ENCODE measurements around the gene MMAB. TPM values are rescaled to one million over a fixed set of nuclear protein-coding genes. Genes with fewer than 3 reads are reported as not detected.
A peak's percentile ranks its signal among the peaks of the same experiment; 100 is the strongest.

MMAB gene
- total RNA-seq, 1 donor from 2014 or later = 24.7 TPM

- Histone ChIP-seq H3K4me3 (no peak overlapping the region), H3K27ac (no peak overlapping the region), H3K36me3 (no peaks in the 10 kb centered on the region), H3K4me2 (no peak overlapping the region), H4K20me1 (ENCODE audit: low read depth) (no peaks in the 10 kb centered on the region), H3K9ac (no peak overlapping the region), H3K27me3 (no peaks in the 10 kb centered on the region), H3K4me1 (no peaks in the 10 kb centered on the region), H3K9me3 (ENCODE audit: low read depth) (no peaks in the 10 kb centered on the region), H2AFZ (replicated peaks) (no peak overlapping the region), H3F3A (ENCODE audit: low read depth) (no peaks in the 10 kb centered on the region), H3K79me2 (ENCODE audit: low read depth) (no peaks in the 10 kb centered on the region)
- Mint-ChIP-seq H3K9me3 (no peaks in the 10 kb centered on the region), H3K27me3 (ENCODE audit: insufficient read depth, low read depth) (peaks cover 10% of the 10 kb centered on the region), H3K36me3 (peaks cover 17% of the 10 kb centered on the region), H3K27ac (no peak overlapping the region), H3K4me1 (peaks cover 20% of the 10 kb centered on the region), H3K4me3 (no peak overlapping the region)
- TF ChIP-seq EZH2phosphoT487 (IDR thresholded peaks at IDR 0.05) (no peak), EZH2 (IDR thresholded peaks at IDR 0.05) (no peak)
- TF ChIP-seq, protein P1, sequence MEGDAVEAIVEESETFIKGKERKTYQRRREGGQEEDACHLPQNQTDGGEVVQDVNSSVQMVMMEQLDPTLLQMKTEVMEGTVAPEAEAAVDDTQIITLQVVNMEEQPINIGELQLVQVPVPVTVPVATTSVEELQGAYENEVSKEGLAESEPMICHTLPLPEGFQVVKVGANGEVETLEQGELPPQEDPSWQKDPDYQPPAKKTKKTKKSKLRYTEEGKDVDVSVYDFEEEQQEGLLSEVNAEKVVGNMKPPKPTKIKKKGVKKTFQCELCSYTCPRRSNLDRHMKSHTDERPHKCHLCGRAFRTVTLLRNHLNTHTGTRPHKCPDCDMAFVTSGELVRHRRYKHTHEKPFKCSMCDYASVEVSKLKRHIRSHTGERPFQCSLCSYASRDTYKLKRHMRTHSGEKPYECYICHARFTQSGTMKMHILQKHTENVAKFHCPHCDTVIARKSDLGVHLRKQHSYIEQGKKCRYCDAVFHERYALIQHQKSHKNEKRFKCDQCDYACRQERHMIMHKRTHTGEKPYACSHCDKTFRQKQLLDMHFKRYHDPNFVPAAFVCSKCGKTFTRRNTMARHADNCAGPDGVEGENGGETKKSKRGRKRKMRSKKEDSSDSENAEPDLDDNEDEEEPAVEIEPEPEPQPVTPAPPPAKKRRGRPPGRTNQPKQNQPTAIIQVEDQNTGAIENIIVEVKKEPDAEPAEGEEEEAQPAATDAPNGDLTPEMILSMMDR (IDR thresholded peaks at IDR 0.05) = no peak
- no peak for DNase-seq (ENCODE audit: low spot score)
Measured at GRCh38 chr12:109559200-109559505, 14.2 kb downstream of the MMAB start.

- no peaks in the 10 kb centered on the region for H3K27me3 ChIP-seq
- no peak overlapping the region for H3K9ac ChIP-seq
- H3K9me3 ChIP-seq (ENCODE audit: low read depth) = no peaks in the 10 kb centered on the region
- H3K4me1 ChIP-seq = no peaks in the 10 kb centered on the region
- Mint-ChIP-seq H3K9me3 (no peaks in the 10 kb centered on the region), H3K4me1 (peaks cover 26% of the 10 kb centered on the region), H3K27ac (peak overlapping the region; percentile 94), H3K36me3 (peaks cover 17% of the 10 kb centered on the region), H3K4me3 (no peak overlapping the region), H3K27me3 (ENCODE audit: insufficient read depth, low read depth) (peaks cover 10% of the 10 kb centered on the region)
- H3K4me3 ChIP-seq = no peak overlapping the region
- H3F3A ChIP-seq (ENCODE audit: low read depth) = no peaks in the 10 kb centered on the region
- H3K36me3 ChIP-seq = no peaks in the 10 kb centered on the region
- no peak overlapping the region for H2AFZ ChIP-seq (replicated peaks)
- TF ChIP-seq, protein P1 (IDR thresholded peaks at IDR 0.05) = no peak
- TF ChIP-seq EZH2phosphoT487 (IDR thresholded peaks at IDR 0.05) = no peak
- TF ChIP-seq EZH2 (IDR thresholded peaks at IDR 0.05) = no peak
- no peak overlapping the region for H3K4me2 ChIP-seq
- H3K27ac ChIP-seq = no peak overlapping the region
- no peaks in the 10 kb centered on the region for H4K20me1 ChIP-seq (ENCODE audit: low read depth)
- no peak for DNase-seq (ENCODE audit: low spot score)
- no peaks in the 10 kb centered on the region for H3K79me2 ChIP-seq (ENCODE audit: low read depth)
Measured at GRCh38 chr12:109558374-109559199, 14.7 kb downstream of the MMAB start.

DNA sequence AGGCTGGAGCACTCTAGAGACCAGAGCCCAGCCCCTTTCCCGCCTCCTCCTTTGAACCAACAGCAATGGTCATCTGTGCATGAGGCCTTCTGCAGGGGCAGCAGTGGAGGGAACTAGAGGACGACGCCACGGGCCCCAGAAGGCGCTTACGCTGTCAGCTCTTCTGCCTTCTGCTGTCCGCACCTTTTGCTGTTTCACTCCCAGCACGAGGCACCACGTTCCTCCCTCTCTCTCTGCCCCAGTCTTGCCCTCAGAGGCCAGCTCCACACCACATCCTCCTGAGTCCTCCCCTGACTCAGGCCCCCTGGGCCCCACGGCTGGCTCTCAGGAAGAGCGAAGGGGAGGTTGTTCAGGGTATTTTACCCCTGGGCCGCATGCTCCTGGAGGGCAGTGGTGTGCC lies 15.5 kb downstream of the MMAB start:
- Histone ChIP-seq H3K4me2 (no peak overlapping the region), H3F3A (ENCODE audit: low read depth) (no peaks in the 10 kb centered on the region), H3K9me3 (ENCODE audit: low read depth) (no peaks in the 10 kb centered on the region), H3K27ac (no peak overlapping the region), H4K20me1 (ENCODE audit: low read depth) (no peaks in the 10 kb centered on the region), H2AFZ (replicated peaks) (no peak overlapping the region), H3K27me3 (no peaks in the 10 kb centered on the region), H3K36me3 (no peaks in the 10 kb centered on the region), H3K4me3 (no peak overlapping the region), H3K4me1 (no peaks in the 10 kb centered on the region), H3K79me2 (ENCODE audit: low read depth) (no peaks in the 10 kb centered on the region), H3K9ac (no peak overlapping the region)
- peaks cover 30% of the 10 kb centered on the region for H3K4me1 Mint-ChIP-seq
- no peak overlapping the region for H3K27ac Mint-ChIP-seq
- TF ChIP-seq EZH2phosphoT487 (IDR thresholded peaks at IDR 0.05) (no peak), EZH2 (IDR thresholded peaks at IDR 0.05) (no peak)
- TF ChIP-seq, protein P1 (IDR thresholded peaks at IDR 0.05) = no peak
- H3K9me3 Mint-ChIP-seq = no peaks in the 10 kb centered on the region
- no peak overlapping the region for H3K4me3 Mint-ChIP-seq
- H3K36me3 Mint-ChIP-seq = peaks cover 17% of the 10 kb centered on the region
- DNase-seq (ENCODE audit: low spot score) = no peak
- H3K27me3 Mint-ChIP-seq (ENCODE audit: insufficient read depth, low read depth) = peaks cover 8% of the 10 kb centered on the region
